ENCODE results near the gene TMEM242.

The TMEM242 gene

DNA sequence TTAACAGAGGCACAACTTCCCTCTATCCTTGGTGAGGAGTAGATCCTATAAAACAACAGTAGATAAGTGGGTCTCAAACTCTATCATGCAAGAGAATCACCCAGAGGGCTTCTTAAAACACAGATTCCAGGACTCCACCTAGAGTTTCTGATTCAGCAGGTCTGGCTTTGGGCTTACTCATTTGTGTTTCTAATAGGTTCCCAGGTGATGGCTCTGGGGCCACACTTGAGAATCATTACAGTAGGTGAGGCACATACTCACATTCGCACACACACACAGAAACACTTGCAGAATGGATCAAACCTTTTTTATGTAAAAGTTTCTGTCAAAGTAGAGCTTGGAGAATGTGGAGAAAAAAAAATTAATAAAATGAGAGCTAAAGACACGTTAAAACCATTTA is 52.4 kb downstream of the TMEM242 start:
- no peak for DNase-seq (ENCODE audit: low read depth)

DNA sequence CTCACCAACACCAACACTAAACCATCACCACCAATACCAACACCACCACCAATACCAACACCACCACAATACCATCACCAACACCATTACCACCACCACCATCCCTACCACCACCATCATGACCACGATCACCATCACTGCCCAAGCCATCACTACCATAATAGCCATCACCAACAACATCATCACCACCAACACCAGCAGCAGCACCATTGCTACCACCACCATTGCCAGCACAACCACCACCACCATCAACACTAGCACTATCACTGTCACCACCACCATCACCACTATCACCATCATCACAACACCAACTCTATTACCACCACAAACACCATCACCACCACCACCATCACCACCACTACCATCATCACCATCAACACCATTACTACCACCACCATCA is 53.0 kb downstream of the TMEM242 start:
- DNase-seq (ENCODE audit: low read depth), result no peak

DNA sequence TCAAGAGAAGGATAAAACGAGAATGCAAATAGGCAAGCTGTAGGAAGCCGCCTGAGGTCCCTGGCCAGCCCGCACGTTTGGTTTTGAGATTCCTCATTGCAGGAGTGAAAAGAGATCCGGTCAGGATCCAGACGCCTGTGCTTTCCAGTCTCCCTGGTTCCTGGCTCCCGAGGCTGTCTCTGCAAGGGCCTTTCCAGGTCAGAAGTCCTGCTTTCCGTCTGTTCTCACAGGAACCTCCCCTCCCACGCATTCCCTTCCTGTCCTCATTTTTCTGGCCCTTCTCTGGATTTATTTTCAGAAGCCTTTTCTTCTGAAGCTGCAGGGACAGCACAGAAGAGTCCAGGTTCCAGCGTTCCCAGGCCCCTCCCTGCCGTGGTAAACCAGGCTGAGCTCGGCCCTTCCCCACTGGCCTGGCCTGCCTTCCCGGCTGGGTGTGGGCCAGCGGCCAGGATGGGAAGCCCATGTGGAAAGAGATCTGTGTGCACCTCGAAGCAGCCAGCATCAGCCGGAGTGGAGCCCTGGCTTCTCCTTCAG is 54.0 kb downstream of the TMEM242 start:
- no peak for DNase-seq (ENCODE audit: low read depth)

DNA sequence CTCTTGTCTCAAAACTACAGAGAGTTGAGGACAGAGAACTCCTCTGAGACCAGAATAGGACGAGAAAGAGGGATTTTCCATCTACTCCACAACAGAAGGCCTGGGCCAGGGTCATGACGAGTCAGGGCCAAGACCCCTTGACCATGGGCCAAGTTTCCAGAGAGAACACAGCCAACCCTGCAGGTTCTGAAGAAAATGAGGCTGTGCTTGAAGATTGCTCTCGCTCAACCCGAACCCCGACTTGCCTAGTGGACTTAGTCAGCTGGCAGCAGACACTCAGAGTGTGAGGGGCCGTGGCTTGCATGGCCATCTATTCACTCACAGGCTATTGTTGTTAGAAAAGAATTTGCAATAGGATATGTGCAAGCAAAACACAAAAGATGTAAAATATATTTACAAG is 54.5 kb downstream of the TMEM242 start:
- DNase-seq (ENCODE audit: low read depth), result no peak

DNA sequence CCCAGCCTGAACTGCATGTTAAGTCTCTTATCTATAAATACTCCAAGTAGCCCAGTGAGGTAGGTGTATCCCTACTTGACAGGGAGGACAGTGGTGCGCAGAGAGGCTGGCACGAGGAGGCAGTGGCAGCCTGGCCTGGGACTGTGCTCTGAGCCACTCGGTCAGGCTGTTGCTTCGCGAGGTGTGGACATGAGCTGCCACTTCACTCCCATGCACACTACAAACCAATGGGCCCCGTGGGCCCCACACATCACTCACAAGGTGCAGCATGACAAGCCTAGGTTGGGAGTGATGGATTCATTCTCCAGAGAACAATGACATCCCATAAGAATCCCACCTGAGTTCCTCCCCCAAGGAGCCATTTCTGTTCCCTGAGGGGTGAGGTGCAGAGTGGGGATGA is 54.9 kb downstream of the TMEM242 start:
- DNase-seq (ENCODE audit: low read depth), result no peak

DNA sequence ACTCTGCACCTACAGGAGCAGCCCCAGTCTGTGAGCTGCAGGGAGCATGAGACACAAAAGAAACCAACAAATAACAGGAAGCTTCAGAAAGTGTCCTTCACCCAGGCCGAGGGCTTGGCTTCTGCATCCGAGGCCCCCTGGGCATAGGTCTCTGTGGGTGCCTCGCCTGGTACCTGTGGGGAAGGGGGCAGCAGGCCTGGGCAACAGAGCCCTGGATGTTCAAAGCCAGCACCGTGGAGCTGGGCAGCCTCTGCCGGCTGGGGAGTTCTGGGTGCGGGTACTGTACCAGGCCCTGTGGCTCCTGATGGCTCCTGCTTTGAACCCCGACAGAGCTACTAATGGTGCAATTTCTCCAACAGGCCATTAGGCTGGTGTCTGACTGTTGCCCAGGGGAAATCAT is 55.7 kb downstream of the TMEM242 start:
- no peak for DNase-seq (ENCODE audit: low read depth)

DNA sequence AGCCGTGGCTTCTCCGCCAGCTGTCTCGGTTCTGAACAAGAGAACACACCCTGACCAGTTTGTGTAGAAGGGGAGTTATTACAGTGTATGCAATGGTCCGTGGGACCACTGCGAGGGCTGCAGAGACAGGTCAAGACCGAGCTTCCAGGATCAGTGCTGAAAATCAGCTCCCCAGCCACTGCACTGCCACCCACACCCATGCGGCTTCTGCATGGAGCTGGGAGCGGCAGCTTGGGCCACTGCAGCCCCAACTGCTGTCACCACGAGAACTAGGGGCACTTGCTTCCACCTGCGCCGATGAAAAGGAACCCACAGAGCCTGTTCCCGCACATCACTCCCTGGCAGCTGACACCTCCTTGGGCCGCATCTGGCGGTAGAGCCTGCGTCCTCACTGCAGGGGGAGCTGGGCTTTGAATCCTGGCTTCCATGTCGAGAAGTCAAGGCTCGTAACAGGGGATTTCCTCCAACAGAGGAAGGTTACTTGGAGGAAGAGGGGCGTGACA is 56.2 kb downstream of the TMEM242 start:
- DNase-seq (ENCODE audit: low read depth), result no peak

DNA sequence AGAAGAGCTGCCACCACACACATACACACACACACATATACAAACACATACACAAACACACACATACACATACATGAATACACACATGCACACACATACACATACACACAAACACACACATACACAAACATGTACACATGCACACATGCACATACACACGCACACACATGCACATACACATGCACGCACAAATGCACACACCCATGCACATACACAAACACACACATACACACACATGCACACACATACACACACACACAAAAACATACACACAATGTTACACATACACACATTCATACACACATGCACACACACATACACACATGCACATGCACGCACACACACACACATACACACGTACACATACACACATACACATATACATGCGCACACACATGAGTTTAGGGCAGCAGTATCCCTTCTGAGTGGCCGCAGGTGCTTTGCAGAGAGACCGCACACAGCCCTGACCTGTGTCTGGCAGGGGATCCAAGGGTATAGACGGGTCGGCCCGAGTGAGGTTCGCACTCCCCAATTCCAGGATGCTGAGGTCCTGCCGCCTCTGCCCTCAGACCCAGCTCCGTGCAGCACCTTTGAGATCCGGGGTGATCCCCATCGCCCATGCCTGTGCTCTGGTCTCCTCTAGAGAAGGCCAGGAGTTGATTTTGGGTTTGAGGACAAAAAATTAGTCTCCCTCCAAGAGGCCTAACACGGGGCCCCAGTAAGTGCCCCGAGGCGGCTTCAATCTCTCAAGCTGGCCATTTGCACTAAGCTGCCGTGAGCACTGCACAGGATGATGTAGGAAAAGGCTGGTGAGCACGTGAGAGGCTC is 56.8 kb downstream of the TMEM242 start:
- DNase-seq (ENCODE audit: low read depth), result no peak

DNA sequence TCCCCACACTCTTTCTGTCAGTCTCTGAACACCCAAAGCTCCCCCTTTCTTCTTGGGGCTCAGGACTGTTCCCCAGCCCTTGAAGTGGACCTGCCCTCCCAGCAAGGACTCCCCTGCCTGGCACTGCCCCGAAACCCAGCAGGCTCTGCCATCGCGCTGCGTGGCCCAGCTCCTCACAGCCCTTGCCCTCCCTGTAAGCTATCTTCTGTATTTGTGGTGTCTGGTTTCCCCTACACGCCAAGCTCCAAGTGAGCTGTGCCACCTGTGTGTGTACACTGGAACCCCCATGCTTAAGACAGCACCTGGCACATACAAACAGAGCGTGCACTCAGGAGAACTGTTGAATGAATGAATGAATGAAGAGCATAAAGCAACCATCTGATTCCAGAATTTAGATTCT is 57.7 kb downstream of the TMEM242 start:
- DNase-seq (ENCODE audit: low read depth), result no peak

DNA sequence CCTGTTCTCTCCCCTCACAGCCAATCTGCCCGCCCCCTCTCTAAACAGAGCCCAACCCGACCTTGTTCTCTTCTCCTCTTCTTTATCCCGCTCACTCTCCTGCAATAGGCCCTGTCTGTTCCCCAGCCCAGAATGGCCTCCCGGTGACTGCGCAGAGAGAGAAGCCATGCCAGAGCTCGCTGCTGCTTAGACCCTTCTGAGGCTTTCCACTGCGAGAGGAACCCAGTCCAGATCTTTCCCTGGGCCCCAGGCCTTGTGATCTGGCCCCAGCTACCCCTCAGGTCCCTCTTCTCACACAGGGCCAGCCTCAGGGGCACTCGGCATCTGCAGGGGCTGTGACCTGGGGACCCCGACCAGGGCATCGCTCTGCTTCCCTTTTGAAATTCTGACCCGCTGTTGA is 58.1 kb downstream of the TMEM242 start:
- DNase-seq (ENCODE audit: low read depth), result no peak

DNA sequence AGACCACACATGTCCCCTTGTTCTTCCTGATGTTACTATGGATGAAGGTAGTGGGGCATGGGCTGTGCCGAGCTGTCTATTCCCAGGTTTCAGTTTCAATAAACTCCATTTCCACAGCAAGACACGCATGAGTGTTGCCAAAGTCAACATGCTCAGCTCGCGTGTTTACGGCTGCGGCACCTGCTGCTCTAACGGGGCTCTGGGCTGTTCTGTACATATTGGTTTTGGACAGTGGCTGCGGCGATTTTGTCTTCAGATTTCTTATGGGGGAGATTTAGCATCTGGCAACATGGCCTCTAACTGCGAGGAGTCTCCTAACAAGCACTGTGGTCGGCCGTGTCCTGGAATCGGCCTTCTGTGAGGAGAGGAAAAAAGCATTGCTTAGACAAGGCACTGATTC is 58.6 kb downstream of the TMEM242 start:
- no peak for DNase-seq (ENCODE audit: low read depth)

DNA sequence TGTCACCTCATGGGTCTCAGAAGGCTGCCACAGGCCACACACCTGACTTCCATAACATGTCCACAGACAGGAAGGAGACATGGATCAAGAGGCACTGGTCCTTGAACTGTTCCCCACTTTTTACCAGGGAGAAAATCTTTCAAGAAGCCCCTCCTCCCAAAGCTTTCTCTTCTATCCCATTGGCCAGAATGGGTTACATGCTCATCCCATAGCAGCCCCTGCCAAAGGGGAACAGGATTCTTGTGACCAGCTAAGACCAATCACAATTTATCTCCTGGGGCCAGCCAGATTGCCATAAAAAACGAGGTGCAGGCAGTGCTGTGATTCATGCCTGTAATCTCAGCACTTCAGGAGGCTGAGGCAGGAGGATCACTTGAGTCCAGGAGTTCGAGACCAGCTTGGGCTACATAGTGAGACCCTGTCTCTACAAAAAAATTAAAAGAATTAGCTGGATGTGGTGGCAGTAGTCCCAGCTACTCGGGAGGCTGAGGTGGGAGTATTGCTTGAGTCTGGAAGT is 59.4 kb downstream of the TMEM242 start:
- no peak for DNase-seq (ENCODE audit: low read depth)

DNA sequence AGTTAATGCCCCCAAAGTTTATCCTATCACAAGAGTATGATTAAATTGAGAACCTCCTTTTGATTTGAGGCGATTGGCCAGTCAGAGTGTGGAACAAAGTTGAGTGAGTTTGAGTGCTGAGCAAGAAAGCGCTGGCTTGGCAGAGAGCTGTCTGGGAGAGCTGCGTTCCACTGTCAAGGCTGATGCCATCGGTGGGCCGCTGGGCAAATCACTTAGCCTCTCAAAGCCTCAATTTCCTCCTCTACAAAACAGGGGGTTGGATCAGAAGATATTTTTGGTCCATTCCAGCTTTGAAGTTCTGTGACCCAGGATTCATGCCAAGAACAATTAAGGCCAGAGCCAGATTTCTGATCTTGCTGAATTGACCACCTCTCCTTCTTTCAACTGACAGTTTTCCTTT is 60.2 kb downstream of the TMEM242 start:
- DNase-seq (ENCODE audit: low read depth), result no peak

DNA sequence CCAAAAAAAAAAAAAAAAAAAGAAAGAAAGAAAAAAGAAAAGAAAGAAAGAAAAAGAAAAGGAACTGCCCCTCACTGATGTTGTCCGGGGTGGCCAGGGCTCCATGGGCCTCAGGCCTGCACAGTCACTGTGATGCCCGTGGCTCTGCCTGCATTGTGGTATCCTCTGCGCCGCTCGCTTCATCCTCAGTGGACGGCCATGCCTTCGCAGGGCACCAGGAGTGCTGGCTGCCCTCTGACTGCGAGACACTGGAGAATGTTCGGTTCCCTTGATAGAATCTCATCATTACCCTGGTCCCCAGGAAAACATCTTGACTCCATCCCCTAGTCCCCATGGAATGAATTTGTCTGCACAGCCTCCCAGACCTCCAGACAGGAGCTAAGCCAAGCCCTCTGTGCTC is 61.7 kb downstream of the TMEM242 start:
- DNase-seq (ENCODE audit: low read depth), result no peak

DNA sequence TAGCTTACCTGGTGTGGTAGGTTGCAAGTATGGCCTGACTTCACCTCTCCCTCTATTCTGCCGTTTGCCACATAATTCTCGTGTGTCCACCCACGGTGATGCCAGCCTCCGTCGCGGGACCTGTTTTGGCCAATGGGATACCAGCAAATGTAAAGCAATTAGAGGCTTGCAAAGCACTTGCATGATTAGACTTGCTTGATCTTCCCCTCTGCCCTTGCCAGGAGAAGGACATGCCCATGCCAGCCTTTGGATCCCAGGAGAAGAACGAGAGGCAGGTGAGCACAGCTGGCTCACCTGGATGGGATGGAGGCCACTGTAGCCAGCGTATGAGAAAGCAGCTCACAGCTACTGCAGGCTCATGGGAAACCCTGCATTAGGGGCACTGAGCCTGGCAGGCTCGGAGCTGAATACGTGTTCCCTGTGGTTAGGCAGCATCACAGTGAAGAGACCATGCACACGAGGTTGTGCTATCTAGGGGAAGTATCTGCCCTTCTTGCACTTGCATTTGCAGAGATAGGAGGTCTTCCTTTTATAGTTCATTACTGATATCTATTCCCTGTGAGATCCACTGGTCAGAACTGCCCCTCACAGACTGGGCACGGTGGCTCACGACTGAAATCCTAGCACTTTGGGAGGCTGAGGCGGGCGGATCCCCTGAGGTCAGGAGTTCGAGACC is 62.4 kb downstream of the TMEM242 start:
- no peak for DNase-seq (ENCODE audit: low read depth)

DNA sequence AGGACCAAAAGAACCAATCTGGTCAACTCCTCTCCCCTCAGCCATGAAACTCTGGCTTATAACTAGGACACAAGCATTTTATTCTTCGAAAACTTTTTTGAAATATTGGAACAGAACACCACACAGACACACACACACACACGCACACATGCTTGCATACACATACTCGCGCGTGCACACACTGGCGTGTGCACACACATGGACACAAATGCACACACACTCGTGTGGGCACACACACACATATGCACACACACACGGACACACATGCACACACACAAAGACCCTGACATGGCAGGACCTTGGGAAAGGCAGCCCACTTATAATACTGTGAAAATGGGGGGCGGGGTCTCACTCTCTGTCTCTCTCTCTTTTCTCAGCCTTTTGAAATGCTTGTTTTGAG is 63.9 kb downstream of the TMEM242 start:
- no peak for DNase-seq (ENCODE audit: low read depth)

DNA sequence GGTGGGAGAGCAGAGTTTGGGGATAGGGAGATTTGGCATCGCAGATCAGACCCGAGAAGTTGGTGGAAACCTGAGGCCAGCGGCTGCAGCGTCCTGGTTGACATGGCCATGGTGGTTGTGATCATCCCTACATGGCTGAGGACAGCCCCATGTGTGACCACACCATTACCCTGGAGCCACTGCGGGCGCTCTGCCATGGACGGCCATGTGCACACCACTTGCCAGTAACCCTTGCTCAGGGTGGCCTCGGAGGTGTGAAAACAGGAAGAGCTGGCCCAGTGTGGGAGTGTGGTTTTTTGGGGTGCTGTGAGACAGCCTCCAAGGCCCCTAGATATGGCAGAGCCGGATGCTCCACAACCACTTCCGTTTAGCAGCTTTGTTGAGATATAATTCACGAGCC is 64.4 kb downstream of the TMEM242 start:
- no peak for DNase-seq (ENCODE audit: low read depth)

DNA sequence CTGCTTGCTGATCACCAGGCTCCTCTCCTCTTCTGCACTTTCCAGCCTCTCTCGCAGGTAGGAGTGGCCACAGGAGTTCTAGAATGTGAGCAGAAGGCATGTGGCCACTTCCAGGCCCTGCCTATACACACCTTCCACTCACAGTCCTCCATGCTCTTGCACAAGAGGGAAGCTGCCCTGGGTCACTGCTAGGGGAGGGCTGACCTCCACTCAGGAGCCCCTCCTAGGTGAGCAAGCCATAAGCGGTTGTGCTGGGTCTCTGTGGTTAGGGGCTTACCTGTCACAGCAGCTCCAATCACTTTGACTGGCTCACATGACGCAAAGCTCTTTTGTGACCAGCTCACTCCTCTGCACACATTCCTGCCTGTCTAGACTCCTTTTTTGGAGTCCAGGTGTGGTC is 68.2 kb downstream of the TMEM242 start:
- DNase-seq (ENCODE audit: low read depth), result no peak

DNA sequence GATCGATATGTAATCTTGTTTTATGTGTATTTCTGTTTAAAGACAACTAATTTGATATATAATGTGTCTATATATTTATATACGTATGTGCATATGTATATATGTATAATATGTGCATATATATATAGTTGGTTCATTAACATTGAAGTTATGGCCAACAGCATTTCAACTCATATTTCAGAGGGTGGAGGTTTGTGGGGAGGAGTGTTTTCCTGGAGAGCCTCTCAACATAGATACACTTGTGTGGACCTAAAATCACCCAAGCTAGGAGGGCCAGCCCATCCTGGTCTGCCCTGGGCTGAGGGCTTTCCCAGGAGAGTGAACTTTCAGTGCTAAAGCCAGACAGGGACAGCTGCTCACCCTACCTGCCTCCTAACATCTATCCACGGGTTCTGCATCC is 68.8 kb downstream of the TMEM242 start:
- DNase-seq (ENCODE audit: low read depth), result no peak

DNA sequence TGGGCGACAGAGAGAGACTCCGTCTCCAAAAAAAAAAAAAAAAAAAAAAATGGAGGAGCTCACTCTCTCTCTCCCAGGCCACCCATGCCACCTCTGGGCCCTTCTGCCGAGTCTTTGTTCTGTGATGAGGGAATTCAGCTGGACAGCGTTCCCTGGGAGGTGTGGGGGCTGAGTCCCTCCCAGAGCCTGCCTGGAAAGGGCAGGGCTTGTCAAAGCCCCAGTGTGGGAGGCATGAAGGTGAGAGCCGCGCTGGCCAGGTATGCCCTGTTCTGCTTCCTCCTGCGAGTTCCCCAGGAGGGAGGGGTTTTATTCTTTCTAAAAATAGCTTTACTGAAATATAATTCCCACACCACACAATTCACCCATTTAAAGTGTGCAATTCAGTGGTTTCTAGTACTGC is 69.6 kb downstream of the TMEM242 start:
- no peak for DNase-seq (ENCODE audit: low read depth)

DNA sequence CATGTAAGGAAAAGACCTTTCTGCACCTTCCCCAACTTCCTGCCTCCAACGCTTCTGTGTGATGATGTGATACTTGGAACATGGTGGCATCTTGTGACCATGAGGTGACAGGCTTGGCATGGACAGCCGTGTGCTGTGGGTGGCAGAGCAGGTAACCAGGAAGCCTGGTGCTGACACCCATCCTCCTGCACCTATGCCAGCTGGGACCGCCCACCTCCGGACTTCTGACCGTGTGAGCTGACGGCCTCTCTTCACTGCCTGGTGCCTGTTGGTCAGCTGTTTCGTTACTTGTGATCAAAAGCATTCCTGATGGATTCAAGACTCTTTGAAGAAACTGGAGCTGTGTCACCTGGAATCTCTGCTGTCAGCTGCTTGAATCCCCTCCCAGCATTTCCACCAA is 70.3 kb downstream of the TMEM242 start:
- DNase-seq (ENCODE audit: low read depth), result no peak

DNA sequence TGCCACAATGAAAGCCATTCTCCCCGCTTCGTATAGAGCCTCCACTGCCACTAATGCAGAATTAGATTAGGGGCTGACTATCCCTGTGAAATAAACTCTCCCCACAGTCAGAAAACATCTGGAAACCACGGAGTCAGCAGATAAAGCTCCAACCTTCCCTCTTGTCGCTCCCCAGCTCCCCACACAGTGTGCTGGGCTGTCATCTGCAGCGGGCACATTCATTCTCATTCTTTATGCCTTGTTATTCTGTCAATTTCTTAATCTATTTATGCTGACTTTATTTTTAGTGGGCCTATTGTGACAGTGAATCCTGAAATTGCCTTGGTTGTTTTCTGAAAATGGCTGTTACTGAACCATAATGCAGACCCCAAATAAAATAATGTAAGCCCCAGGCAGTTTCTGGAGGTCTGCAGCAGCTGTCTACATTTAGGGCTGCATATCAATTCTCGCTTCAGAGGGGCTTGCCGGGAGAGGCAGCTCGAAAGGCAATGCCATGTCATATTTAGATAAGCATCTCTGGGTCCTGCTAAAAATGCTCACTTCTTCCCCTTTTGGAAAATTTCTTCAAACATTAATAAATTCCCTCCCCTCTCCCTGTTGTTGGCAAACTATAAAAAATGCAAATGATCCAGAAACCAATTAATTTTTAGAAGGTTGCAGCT is 71.6 kb downstream of the TMEM242 start:
- DNase-seq (ENCODE audit: low read depth), result no peak

DNA sequence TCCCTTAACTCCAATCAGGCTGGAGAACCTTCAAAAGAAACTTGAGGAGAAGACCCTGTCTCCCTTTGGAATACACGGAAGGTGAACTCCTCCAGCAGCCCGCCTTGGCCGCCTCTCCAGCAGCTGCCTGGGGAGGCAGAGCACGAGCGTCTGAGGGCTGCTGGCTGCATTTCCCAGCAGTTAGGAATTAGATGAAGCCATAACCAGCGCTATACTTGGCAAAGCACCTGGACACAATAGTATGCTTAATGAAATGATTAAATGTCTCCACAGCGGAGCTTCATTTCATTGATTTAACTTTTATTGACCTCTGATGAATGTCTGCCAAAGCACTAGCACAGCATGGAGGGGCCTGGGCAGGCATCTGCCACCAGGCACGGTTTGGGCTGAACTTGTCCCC is 73.5 kb downstream of the TMEM242 start:
- no peak for DNase-seq (ENCODE audit: low read depth)
